Spleen (tissue), 11 donors: ENCODE measurements around the gene TTLL1. TPM values are rescaled to one million over a fixed set of nuclear protein-coding genes. Genes with fewer than 3 reads are reported as not detected.
"Not testable (repeated sequence)": the region's sequence is repeated elsewhere in the genome, so short reads cannot be mapped to it uniquely, and the experiment has no call there.

ENCODE experiments used
- DNase-seq: peaks from one replicate; pipeline ENCODE4 v3.0.0-alpha.2; 2020
- H3K27ac ChIP-seq, 8 donors: fragments of 200-600 bp; sonication (generic) in 7 of 8; 1 replicate in 4 of 8; 2 replicates in 4 of 8; pipeline versions ENCODE4 v1.5.0 to v1.8.0; 2016 to 2021; ENCODE audit warnings: inconsistent platforms in 4 of 8, mild to moderate bottlenecking in 4 of 8, moderate library complexity in 1 of 8
- H3K27me3 ChIP-seq, 7 donors: fragments of 200-600 bp; sonication (generic) in 6 of 7; replicated peaks in 1 of 7; 1 replicate in 4 of 7; 2 replicates in 3 of 7; pipeline versions ENCODE4 v1.5.0 to v1.8.0; 2016 to 2021; ENCODE audit warnings: inconsistent platforms in 3 of 7, mild to moderate bottlenecking in 1 of 7
- H3K36me3 ChIP-seq, 6 donors: fragments of 200-600 bp; sonication (generic) in 5 of 6; 1 replicate in 4 of 6; 2 replicates in 2 of 6; pipeline versions ENCODE4 v1.5.0 to v1.8.0; 2016 to 2021; ENCODE audit warnings: inconsistent platforms in 2 of 6
- H3K4me1 ChIP-seq, 6 donors: fragments of 200-600 bp; sonication (generic) in 5 of 6; 1 replicate in 3 of 6; 2 replicates in 3 of 6; pipeline versions ENCODE4 v1.5.0 to v1.8.0; 2016 to 2021; ENCODE audit warnings: inconsistent platforms in 3 of 6
- H3K4me3 ChIP-seq, 8 donors: fragments of 200-600 bp; sonication (generic) in 7 of 8; 1 replicate in 4 of 8; 2 replicates in 4 of 8; pipeline versions ENCODE4 v1.5.0 to v1.8.0; 2016 to 2021; ENCODE audit warnings: inconsistent platforms in 4 of 8, mild to moderate bottlenecking in 4 of 8, moderate library complexity in 2 of 8
- H3K9me3 ChIP-seq, 8 donors: fragments of 200-600 bp; sonication (generic) in 7 of 8; 1 replicate in 4 of 8; 2 replicates in 4 of 8; pipeline versions ENCODE4 v1.5.0 to v1.8.0; 2016 to 2021; ENCODE audit warnings: inconsistent platforms in 4 of 8
- POLR2A ChIP-seq, 3 donors: fragments of 450-650 bp; IDR thresholded peaks; one replicate each; pipeline ENCODE4 v1.5.1; 2017; ENCODE audit warnings: antibody characterized with exemption in 3 of 3, mild to moderate bottlenecking in 1 of 3
- POLR2AphosphoS5 ChIP-seq, 3 donors: sonication (generic); formaldehyde crosslinking; IDR thresholded peaks; one replicate each; pipeline ENCODE4 v1.5.1; 2017; ENCODE audit warnings: antibody characterized with exemption in 3 of 3
- WGBS, 5 donors: extraction: QIAGEN DNeasy Blood & Tissue Kit in 3 of 5; methylation state at CpG; one replicate each; pipeline versions ENCODE4 v1.1.5 to v1.1.7; 2013 to 2018; 5-methylcytosine and 5-hydroxymethylcytosine counted together
- intact Hi-C: fragments of 100-400 bp; cut with DNase I; formaldehyde crosslinking; loops from one replicate; pipeline ENCODE4 v1.15.0; 2023; ENCODE audit warnings: low total_unique reads
- polyA plus RNA-seq, 3 donors: library from polyadenylated mRNA; stranded (reverse); fragments of 200-250 nt; gene quantifications; one replicate each; pipeline ENCODE4 v1.2.1, GENCODE V29; 2013
- total RNA-seq, 7 donors: library from RNA; depleted of rRNA in 3 of 7; stranded (reverse); fragments of >200 nt in 3 of 7; fragmentation: NEBNext Ultra II Directional in 4 of 7; extraction: Animal tissue kit (Norgen Biotek cat#: 25700) in 4 of 7; gene quantifications; one replicate each; pipeline versions ENCODE4 v1.1.0 to v1.2.1, GENCODE V29; 2016 to 2021
- TF ChIP-seq, protein P1 (sequence below), 11 experiments: fragments of 200-600 bp in 7 of 11; fragments of 450-650 bp in 4 of 11; sonication (generic) in 4 of 11; IDR thresholded peaks in 8 of 11; conservative IDR thresholded peaks in 3 of 11; 1 replicate in 7 of 11; 2 replicates in 4 of 11; pipeline versions ENCODE4 v1.4.0 to v1.8.0; 2016 to 2021; ENCODE audit warnings: antibody characterized with exemption in 11 of 11, inconsistent platforms in 4 of 11, mild to moderate bottlenecking in 1 of 11
- donor health status: healthy with polysubstance abuse.
- donor health status: DM: no; HTN: no; CAD: no; lungs with moderate emphysema.
- donor health status: DM: no; HTN: no; CAD: no.
- donor health status: Bipolar disorder and iron deficiency.
- donor health status: healthy.
- donor health status: DM: no; HTN: no; CAD: no.
- donor health status: DM: yes; HTN: yes; CAD: no.

Gene TTLL1
- total and polyA plus RNA-seq, 10 donors = 2.8 to 5.6 (median 3.6) TPM

DNA sequence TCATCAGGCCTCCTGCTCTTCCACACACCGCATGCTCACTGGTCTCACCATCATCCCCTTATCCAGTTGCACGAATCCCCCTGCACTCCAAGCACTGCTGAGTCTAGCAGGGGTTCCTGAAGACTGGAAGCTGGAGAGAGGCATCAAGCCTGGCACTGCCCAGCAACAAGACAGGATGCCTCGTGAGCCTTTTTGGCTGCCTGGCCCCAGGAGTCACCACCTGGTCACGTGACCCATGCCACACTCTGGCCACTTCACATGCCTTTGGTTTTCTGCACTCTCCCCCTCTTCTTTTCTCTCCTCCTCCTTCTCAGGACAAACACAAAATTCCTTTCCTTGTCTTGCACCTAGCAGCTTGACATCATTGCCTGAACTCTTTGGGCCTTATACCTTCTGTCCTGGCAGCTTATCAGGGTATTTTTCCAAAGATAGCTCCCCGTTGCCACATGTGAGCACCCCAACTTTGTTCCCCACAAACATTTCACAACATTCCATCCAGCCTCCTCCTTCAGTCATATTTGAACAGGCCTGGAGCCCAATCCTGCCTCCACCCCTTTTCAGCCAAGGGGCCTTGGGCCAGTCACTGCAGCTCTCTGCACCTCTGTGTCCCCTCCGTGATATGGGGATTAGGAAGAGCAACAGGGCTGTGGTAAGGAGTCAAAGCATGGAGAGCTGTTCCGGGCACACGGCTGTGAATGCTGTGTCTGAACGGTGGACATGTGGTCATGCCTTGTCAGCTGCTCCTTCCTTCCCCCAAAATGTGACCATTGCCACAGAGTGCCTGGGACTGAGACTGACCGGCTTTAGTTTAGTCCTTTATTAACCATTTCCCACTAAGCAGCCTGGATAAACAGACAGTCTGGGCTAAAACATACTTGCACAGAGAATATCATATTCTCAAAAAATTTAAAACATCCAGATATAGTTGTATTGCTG, 71.4 kb downstream of the TTLL1 start:
- Histone ChIP-seq H3K4me3 (no peak overlapping the region), H3K4me1 (peaks cover 8 to 25% (median 20%) of the 10 kb centered on the region in 6 donors), H3K27me3 (no peaks in the 10 kb centered on the region), H3K27ac (no peak overlapping the region), H3K36me3 (no peaks in the 10 kb centered on the region), H3K9me3 (no peaks in the 10 kb centered on the region)
- no peak for DNase-seq
- WGBS, 5 donors = 77 to 88% (median 82%) methylated on average over 10 of the region's 10 CpGs
- intact Hi-C loops = no loop called here
- no peak for TF ChIP-seq POLR2A (IDR thresholded peaks at IDR 0.05)
- no peak for TF ChIP-seq POLR2AphosphoS5 (IDR thresholded peaks at IDR 0.05)
- TF ChIP-seq, protein P1, sequence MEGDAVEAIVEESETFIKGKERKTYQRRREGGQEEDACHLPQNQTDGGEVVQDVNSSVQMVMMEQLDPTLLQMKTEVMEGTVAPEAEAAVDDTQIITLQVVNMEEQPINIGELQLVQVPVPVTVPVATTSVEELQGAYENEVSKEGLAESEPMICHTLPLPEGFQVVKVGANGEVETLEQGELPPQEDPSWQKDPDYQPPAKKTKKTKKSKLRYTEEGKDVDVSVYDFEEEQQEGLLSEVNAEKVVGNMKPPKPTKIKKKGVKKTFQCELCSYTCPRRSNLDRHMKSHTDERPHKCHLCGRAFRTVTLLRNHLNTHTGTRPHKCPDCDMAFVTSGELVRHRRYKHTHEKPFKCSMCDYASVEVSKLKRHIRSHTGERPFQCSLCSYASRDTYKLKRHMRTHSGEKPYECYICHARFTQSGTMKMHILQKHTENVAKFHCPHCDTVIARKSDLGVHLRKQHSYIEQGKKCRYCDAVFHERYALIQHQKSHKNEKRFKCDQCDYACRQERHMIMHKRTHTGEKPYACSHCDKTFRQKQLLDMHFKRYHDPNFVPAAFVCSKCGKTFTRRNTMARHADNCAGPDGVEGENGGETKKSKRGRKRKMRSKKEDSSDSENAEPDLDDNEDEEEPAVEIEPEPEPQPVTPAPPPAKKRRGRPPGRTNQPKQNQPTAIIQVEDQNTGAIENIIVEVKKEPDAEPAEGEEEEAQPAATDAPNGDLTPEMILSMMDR (IDR thresholded peaks at IDR 0.05 in 8 of 11, conservative IDR thresholded peaks at IDR 0.05 in 3 of 11) = no peak

DNA sequence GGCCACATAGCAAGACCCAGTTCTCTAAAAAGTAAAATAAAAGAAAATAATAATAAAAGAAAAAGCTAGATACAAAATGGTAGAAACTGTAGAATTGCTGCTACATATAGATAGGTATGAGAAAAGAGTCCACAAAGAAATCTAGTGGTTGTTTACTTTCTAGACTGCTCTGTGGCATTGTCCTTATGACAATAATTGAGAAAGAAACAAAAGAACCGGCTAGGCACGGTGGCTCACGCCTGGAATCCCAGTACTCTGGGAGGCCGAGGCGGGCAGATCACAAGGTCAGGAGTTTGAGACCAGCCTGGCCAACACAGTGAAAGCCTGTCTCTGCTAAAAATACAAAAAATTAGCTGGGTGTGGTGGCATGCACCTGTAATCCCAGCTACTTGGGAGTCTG, 73.0 kb downstream of the TTLL1 start:
- DNase-seq, H3K9me3 ChIP-seq, intact Hi-C loops, H3K27ac ChIP-seq, H3K36me3 ChIP-seq, H3K27me3 ChIP-seq: not testable (repeated sequence)
- Histone ChIP-seq H3K4me1 (peaks cover 8 to 37% (median 25%) of the 10 kb centered on the region in 6 donors), H3K4me3 (peak overlapping the region in 1 of 8 donors; percentile 92)
- 92 to 94% (median 93%) methylated on average over 5 of the region's 5 CpGs for WGBS, 5 donors

DNA sequence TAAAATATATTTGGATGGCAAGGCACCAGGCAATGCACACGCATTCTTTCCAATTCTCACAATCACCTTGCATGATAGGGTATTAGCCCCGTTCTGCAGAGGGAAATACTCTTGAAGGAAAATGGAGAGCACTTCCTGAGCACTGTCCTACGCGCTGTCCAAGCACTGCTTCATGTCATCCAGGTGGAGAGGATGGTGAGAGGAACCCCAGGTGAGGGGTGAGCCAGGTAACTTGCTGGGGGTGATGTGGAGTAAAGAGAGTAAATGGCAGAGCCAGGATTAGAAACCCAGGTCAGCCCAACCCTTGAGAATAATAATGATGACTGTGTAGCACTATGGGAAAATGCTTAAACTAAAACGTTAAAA, 73.5 kb downstream of the TTLL1 start:
- 14 to 26% (median 17%) methylated on average over 5 of the region's 5 CpGs for WGBS, 5 donors

DNA sequence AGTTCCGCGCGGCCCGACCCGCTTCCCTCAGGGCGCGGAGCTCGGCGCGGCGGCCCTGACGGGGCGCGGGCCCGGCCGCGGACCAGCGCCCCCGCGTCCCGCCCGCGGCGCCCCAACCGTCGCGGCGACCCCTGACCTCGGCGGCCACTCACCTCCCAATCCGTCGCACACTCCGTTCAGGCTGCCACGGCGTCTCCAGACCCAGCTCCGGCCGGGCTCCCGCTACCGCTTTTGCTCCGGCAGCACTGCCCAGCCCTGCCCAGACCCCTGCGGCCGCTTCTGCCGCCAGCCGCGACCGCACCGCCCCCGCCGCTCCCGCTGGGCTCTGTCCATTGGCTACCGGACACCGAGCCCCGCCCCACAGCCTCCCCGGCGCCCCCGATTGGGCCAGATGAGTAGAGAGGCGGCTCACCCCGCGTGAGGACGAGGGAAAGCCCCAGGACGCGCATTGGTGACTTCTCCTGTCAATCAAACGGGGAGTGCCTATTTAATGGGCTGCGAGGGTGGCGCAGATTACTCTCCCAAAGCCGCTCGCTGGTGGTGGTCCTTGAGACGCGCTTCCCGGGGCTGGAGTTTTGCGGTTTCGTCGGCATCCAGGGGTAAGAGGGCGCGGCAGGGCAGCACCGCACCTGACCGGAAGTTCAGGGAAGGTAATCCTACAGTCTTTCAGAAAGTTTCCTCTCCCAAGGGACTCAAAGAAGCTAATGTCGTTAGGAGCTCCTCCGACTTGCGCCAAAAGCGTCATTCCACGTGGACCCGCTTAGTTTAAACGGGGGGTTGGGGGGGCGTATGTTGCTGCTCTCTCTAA, 74.1 kb downstream of the TTLL1 start, which contains the start of gene PACSIN2:
TSS of gene PACSIN2 (minus strand) at position 281 of the 808 bp plus-strand sequence. CDS start 103,069 bp downstream, outside the sequence.
- no peaks in the 10 kb centered on the region for H3K27me3 ChIP-seq
- TF ChIP-seq POLR2A (IDR thresholded peaks at IDR 0.05) = peak; percentile 29 to 90 (median 81)
- TF ChIP-seq, protein P1 (IDR thresholded peaks at IDR 0.05 in 8 of 11, conservative IDR thresholded peaks at IDR 0.05 in 3 of 11) = peak in 3 of 11 experiments; percentile 11 to 49 (median 37)
- TF ChIP-seq POLR2AphosphoS5 (IDR thresholded peaks at IDR 0.05) = peak; percentile 97 to 99 (median 98)
- intact Hi-C loops = no loop called here
- peak; percentile 100 for DNase-seq
- peak within 1 kb of the TSS; percentile 42 to 89 (median 80) for H3K27ac ChIP-seq
- peaks cover 8 to 47% (median 26%) of the 10 kb centered on the region in 6 donors for H3K4me1 ChIP-seq
- no peaks in the 10 kb centered on the region for H3K9me3 ChIP-seq
- H3K36me3 ChIP-seq = no peaks in the 10 kb centered on the region
- 0 to 2% (median 1%) methylated on average over 23 to 85 of the region's 85 CpGs for WGBS, 5 donors
- peak within 1 kb of the TSS; percentile 65 to 95 (median 82) for H3K4me3 ChIP-seq

More for the DNA sequence above, 73.5 kb downstream of the TTLL1 start:
- intact Hi-C loops = no loop called here
- TF ChIP-seq POLR2A (IDR thresholded peaks at IDR 0.05) (no peak), POLR2AphosphoS5 (IDR thresholded peaks at IDR 0.05) (no peak)
- TF ChIP-seq, protein P1 (IDR thresholded peaks at IDR 0.05 in 8 of 11, conservative IDR thresholded peaks at IDR 0.05 in 3 of 11) = no peak
- Histone ChIP-seq H3K4me3 (peak overlapping the region; percentile 65 to 95 (median 82)), H3K27me3 (no peaks in the 10 kb centered on the region), H3K36me3 (no peaks in the 10 kb centered on the region), H3K27ac (peak overlapping the region in 5 of 8 donors; percentile 74 to 89 (median 84)), H3K9me3 (no peaks in the 10 kb centered on the region), H3K4me1 (peaks cover 8 to 41% (median 26%) of the 10 kb centered on the region in 6 donors)
- DNase-seq = no peak
